NCI-H2029 treated with DMSO at 0.1 percent for 48 hours (cell line): ENCODE data around the gene CTDSPL.
"Not testable (repeated sequence)": the region's sequence is repeated elsewhere in the genome, so short reads cannot be mapped to it uniquely, and the experiment has no call there.

ENCODE experiments used
- DNase-seq: peaks from one replicate; lab custom pipeline; 2025; lab: John Stamatoyannopoulos, UW

The CTDSPL gene

DNA sequence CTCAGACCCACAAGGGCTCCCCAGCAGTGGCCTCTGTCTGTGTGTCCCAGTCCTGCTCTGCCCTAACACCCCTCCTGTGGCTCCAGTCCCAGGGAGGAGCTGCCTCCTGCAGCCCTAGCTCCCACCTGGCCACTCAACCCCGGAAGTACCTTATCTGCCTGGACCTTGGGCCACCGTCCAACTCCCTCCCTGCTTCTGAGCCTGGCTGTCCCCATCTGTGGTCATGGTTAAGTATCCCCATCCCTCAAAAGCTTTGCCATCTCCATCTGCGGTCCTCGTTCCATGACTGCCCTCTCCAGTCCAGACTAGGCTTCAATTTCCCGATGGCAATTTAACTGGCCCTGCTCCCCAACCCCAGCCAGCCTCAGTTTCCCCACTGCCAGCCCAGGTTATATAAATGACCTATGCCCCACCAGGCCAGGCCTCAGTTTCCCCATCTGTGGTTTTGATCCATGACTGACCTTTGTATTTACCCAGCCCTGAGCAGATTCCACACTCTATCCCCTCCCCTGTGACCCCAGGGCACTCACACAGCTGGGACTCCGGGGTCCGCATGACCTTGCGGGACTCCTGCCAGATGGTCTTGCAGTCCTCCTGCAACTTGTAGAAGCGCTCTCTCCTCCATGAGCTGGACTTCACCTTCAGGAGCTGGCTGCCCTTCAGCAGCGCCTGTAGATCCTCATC lies 158.1 kb downstream of the CTDSPL start:
- DNase-seq, result no peak

DNA sequence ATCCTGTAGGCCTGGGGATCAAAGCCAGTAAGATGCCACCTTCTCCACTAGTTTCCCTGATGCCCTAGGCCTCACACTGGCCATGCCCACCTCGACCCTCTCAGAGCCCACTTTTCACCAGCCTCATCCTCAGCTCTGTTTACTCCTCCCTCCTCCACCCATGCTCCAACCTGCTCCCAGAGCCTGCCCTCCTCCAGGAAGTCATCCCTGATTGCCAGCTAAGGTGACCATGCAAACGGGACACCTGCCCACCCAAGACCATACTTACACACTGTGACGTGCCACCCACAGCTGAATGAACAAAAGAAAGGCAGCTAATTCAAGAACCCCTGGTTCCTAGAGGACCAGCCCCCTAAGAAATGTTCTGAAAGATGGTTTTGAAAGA lies 158.7 kb downstream of the CTDSPL start:
- no peak for DNase-seq

GRCh38 chr3:38021196-38021595 lies 159.5 kb downstream of the CTDSPL start:
- no peak for DNase-seq

GRCh38 chr3:38022301-38022700 lies 160.6 kb downstream of the CTDSPL start:
- no peak for DNase-seq

DNA sequence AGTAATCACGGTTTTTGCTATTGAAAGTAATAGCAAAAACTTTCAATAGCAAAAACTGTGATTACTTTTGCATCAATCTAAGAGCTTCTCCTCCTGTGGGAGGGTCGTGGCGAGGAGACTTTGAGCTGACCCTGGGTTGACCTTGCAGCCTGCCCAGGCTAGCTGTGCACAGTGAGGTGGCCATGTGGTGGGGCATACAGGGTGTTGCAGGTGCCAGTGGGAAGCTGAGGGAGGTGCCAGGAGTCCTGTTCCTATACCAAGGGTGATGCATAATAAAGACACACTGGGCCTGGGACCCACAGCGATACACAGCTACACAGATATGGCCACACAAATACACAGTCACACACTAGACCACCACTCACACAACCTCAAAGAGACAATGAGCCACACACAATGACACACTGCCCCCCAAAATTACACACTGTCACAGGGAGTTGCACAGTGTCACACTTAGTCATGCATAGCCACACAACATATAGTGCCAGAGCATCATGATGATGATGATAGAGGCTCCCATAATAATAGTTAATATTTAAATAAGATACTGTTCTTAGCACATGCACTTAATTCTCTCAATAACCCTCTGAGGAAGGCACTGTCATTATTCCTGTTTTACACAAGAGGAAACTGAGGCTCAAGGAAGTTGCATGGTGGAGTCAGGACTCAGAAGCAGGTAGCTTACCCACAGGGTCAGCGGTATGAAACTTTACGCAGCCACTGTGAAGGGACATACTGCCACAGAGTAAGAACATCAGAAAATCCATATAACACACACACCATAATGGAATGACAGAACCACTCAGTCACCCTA lies 161.4 kb downstream of the CTDSPL start:
- no peak for DNase-seq

- no peak for DNase-seq
Measured at GRCh38 chr3:38026856-38027255, 165.2 kb downstream of the CTDSPL start.

GRCh38 chr3:38027466-38028465 lies 166.1 kb downstream of the CTDSPL start:
- DNase-seq, result no peak

GRCh38 chr3:38028621-38029361 lies 167.1 kb downstream of the CTDSPL start:
- DNase-seq, result no peak

DNA sequence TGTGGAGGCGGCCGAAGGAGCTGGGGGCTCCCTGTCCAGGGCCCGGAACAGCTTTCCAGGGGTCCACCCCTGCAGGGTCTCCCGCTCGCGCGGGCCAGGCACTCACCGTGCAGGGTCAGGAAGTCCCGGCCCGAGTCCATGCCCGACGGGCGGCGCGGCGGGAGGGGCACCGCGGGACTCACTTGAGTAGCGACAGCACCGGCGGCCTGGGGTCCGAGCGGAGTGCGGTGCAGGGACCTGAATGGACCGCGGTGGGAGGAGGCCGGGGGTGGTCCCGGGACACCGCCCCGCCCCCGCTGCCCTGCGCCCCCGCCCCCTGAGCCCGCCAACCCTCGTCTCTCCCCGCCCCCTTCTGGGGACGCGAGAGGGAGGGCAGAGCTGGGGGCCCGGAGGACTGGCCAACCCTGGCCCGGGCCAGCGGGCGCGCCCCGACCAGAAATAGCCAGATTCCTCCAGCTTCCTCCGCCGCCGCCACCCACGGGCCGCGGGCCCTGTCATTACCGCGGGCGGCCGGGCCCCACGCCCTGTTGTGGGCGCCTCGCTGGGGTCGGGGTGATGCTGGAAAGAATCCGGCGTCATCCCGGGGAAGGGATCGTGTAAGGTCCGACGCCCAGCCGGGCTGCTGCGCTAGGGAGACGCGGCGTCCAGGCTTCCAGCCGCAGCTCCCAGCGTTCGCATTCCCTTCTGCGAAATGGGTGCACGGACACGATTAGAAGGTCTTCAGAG lies 167.9 kb downstream of the CTDSPL start, which contains the start of gene PLCD1:
Gene PLCD1 (minus strand): TSS at position 243 of the 726 bp plus-strand sequence. CDS start 103 bp downstream, at position 140.
- DNase-seq, result no peak

DNA sequence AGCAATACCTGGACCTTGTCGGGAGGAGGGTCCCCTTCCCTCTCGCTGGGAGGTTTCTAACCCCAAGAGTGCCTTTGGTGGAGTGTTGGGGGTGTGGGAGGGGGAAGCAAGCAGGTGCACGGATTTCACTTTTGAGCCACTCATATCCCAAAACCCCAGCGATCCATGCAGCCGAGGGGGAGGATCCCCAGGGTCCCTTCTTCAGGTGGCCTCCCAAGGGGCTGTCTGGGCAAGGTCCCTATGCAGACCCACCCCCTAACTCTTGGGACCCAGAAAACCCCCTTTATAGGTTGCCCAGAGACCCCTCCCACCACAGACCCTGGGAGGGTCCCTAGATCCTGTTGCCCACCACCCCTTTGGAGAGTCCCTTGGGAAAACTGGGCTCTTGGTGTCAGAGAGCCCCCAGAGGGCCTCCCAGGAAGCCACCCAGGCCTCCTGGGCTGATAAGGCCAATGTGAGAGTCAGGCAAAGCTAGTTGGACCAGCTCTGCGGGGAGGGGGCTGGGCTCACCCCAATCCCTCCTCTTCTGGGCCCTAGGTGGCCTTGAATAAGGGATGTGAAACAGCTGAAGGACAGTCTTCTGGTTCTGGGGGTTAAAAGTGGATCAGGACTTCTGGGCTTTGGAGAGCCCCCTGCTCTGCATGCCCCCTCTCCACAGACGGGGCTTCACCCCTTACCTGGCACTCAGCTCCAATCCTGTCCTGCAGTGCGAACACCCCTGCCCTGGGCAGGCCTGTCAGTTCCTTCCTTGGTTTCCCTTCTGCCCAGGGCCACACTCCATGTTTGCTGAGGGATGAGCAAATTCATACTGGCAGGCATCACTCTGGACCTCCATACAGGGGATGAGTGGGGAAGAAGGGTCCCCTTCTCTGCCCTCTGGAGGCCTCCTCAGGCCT lies 168.7 kb downstream of the CTDSPL start:
- DNase-seq, result no peak

DNA sequence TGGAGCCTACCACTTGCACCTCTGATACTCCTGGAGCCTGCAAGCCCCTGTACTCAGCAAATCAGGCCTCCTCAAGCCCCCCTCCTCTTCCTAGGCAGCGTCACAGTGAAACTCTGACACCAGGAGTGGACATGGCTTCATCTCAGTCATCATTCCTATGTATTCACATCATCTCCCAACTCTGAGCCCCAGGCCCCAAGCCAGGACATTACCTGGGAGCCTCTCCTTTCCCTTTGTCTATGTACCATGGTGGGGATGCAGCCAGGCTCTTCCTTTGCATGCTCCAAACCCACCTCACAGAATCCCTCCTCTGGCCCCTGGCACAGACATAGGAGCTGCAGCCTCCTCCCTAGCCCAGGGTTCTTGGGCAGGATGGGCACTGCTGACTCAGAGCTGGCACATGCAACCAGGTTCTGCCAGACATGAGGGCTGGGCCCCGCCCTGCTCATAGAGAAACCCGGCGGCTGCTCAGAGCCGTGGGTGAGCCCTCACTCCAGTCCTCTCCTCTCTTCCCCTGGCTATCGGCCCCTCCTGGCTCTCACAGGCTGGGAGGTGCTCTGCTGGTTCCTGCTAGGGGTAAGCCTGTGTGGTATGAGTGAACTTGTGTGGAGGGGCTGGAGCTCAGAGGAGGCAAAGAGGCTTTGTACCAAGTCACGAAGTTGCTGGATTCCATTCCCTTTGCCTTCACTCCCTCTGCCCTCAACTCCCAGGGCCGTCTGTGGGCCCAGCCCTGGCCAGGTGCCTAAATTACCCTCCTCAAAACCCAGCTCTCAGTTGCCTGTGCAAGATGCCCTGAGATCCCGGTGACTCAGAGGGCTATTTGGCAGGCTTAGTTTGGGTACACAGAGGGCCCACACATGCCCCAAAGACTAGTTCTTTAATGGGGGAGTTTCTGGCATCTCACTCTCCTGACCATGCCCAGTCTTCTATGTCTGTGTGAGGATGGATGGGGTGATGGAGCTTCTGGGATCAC lies 169.6 kb downstream of the CTDSPL start:
- DNase-seq, result no peak

DNA sequence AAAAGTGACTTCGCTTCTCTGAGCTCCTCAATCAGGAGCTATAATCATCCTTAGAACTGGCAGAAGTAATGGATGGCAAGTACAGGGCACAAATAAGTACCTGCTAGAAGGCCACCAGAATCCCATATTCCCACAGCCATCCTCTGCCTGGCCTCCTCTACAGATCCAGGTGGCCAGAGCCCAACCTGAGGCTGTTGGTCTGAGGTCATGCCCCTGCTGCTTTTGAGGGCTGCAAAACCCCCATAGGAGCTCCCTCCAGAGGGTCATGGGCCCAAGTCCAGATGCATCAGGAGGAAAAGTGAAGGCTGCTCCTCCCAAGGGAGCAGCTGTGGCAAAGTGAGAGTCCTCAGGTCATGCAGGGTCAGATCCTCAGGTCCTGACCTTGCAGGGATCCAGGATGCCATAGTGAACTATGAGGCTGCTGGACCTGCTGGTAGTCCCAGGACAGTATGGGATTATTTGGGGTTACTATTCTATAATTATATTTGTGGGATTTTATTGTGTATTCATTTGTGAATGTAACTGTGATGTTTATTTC lies 170.7 kb downstream of the CTDSPL start:
- no peak for DNase-seq

- DNase-seq, result not testable (repeated sequence)
Measured at GRCh38 chr3:38033586-38033985, 171.9 kb downstream of the CTDSPL start.
